Thoracic aorta endothelial cell (primary cell): ENCODE measurements around the gene APAF1. TPM values are rescaled to one million over a fixed set of nuclear protein-coding genes. Genes with fewer than 3 reads are reported as not detected.

ENCODE experiments used
- small RNA-seq: library from RNA; depleted of rRNA; stranded (forward); fragments of <200 nt; gene quantifications from one replicate; pipeline ENCODE3, GENCODE V24; 2012
- total RNA-seq: library from RNA; depleted of rRNA; stranded (reverse); fragments of >200 nt; gene quantifications from 2 replicates; pipeline ENCODE4 v1.2.3, GENCODE V29; 2012

APAF1 gene
- 48.2 and 49.7 TPM in 2 replicates for total RNA-seq

GRCh38 chr12:98644712-98645571 is at the start of gene APAF1, which contains the start of gene IKBIP:
Gene APAF1, plus strand, starts transcription at chr12:98645290. Its CDS starts 3,070 bp downstream, at chr12:98648360.
Gene IKBIP, minus strand, starts transcription at chr12:98644788. Its CDS starts 87 bp downstream, at chr12:98644701.

Small RNA genes lying within 50 kb of the gene (small RNA-seq; reads per million reads assigned to genes)
- gene SNORA53 = 143 reads per million, percentile 99 among the genes with 10 or more reads in this experiment

Other genes starting within 250 kb of the APAF1 start
- gene TMPO, start 129.7 kb upstream of the APAF1 start, total RNA-seq = 237 and 296 TPM in 2 replicates
- 943 and 994 TPM in 2 replicates for gene SLC25A3, start 51.6 kb upstream of the APAF1 start, total RNA-seq
- 99.3 and 107 TPM in 2 replicates for gene IKBIP, start 502 bp upstream of the APAF1 start, total RNA-seq